Ectodermal cell (in vitro differentiated cells): ENCODE results near the gene SERPINB1.
A peak's percentile ranks its signal among the peaks of the same experiment; 100 is the strongest.

Experiments used
- H3K27ac ChIP-seq: 2 replicates; pipeline ENCODE4 v1.7.0; 2013; ENCODE audit warnings: mild to moderate bottlenecking, low read depth, low read length; ENCODE audit not compliant: insufficient read depth, poor library complexity, severe bottlenecking
- H3K27me3 ChIP-seq: 2 replicates; pipeline ENCODE4 v1.7.0; 2013; ENCODE audit warnings: mild to moderate bottlenecking, low read length; ENCODE audit not compliant: insufficient read depth, control insufficient read depth, poor library complexity, severe bottlenecking
- H3K36me3 ChIP-seq: one replicate; pipeline ENCODE4 v1.7.0; 2013; ENCODE audit warnings: low read length; ENCODE audit not compliant: control insufficient read depth, insufficient read depth
- H3K4me1 ChIP-seq: one replicate; pipeline ENCODE4 v1.7.0; 2013; ENCODE audit warnings: low read length; ENCODE audit not compliant: control insufficient read depth, insufficient read depth
- H3K4me3 ChIP-seq: 2 replicates; pipeline ENCODE4 v1.7.0; 2013; ENCODE audit warnings: low read depth, low read length, control low read depth; ENCODE audit not compliant: insufficient read depth
- H3K9me3 ChIP-seq: 2 replicates; pipeline ENCODE4 v1.7.0; 2013; ENCODE audit warnings: mild to moderate bottlenecking, low read length, moderate library complexity; ENCODE audit not compliant: control insufficient read depth
- WGBS, 2 experiments: methylation state at CpG; one replicate each; pipeline ENCODE4 v1.1.7; 2013; ENCODE audit warnings: missing lambda C conversion rate in 2 of 2; 5-methylcytosine and 5-hydroxymethylcytosine counted together

Gene SERPINB1

DNA sequence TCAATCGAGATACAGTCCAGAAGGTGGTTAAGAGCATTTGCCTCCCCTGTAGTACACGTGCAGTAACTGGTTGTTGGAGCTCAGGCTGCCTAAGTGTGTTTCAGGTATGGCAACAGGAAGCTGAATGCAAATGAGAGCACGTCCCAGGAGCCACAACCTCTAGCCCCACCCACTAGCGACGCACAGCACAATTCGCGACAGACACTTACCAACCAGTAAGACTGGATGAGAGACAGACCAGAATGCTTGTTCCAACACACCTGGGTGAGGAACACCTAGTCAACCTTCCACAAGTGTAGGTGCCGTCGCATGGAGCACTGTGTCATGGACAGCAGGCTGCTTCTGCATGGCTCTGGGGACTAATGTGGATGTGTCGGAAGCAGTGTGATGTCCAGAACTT is 7.2 kb upstream of the SERPINB1 start:
- Histone ChIP-seq H3K27ac (no peak overlapping the region), H3K9me3 (no peaks in the 10 kb centered on the region), H3K4me1 (peaks cover 7% of the 10 kb centered on the region), H3K36me3 (no peaks in the 10 kb centered on the region), H3K27me3 (no peaks in the 10 kb centered on the region), H3K4me3 (no peak overlapping the region)
- 68 to 69% methylated on average over 10 of the region's 10 CpGs for WGBS, 2 experiments

DNA sequence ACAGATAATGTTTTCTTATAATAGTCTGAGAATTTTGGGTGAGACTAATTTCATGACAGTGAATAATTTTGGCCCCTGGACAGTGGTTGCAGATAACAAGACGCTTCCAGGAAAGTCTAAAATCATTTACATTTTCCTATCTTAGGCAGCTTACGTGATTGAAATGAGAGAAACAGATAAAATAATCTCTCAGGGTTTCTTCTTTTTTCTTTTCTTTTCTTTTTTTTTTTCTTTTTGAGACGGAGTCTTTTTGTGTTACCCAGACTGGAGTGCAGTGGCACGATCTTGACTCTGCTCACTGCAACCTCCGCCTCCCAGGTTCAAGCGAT is 4.2 kb upstream of the SERPINB1 start:
- no peaks in the 10 kb centered on the region for H3K27me3 ChIP-seq
- no peak overlapping the region for H3K27ac ChIP-seq
- H3K4me1 ChIP-seq = peaks cover 3% of the 10 kb centered on the region
- H3K4me3 ChIP-seq = no peak overlapping the region
- no peaks in the 10 kb centered on the region for H3K36me3 ChIP-seq
- no peaks in the 10 kb centered on the region for H3K9me3 ChIP-seq
- WGBS, 2 experiments = 88% methylated on average over 6 of the region's 6 CpGs

DNA sequence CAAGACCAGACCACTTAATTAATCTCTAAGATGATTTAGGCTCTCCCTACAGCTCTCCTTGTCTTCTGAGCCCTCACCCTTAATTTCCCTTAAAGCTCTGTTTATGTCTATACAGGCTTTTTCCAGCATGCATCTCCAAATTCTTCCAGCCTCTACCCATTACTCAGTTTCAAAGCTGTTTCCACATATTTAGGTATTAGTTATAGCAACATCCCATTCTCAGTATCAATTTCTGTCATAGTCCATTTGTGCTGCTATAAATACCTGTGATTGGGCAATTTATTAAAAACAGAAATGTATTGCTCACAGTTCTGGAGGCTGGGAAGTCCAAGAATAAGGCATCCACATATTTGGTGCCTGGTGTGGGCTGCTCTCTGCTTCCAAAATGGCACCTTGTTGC is 2.3 kb upstream of the SERPINB1 start:
- Histone ChIP-seq H3K4me3 (no peak overlapping the region), H3K4me1 (peaks cover 18% of the 10 kb centered on the region), H3K27me3 (no peaks in the 10 kb centered on the region), H3K9me3 (no peaks in the 10 kb centered on the region), H3K27ac (no peak overlapping the region), H3K36me3 (no peaks in the 10 kb centered on the region)

DNA sequence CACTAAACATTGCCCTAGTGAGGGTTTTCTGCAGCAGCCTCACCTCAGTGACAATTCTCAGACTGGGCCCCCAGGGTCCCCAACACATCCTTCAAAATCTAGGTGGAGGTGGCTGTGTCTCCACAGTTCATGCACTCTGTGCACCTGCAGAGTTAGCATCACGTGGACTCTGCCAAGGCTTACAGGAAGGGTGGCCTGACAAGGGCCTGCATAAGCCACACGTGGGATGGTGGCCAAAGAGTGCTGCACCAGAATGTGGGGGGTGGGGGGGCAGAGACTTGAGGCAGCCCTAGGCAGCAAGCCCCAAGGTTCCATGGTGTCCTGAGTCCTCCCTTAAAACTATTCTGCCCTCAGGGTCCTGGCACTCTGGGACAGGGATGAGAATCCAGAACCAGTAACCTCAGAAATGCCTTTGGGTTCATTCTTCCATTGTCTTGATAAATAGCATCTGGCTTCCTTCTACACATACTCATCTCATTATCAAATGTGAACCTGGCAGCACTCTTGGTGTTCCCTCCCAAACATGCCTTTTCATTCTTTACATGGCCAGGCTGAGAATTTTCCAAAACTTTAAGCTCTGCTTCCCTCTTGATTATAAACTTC is 1.6 kb upstream of the SERPINB1 start:
- WGBS, 2 experiments = 88 to 90% methylated on average over 2 of the region's 2 CpGs
- Histone ChIP-seq H3K4me1 (peaks cover 18% of the 10 kb centered on the region), H3K36me3 (no peaks in the 10 kb centered on the region), H3K9me3 (no peaks in the 10 kb centered on the region), H3K27me3 (no peaks in the 10 kb centered on the region), H3K4me3 (no peak overlapping the region), H3K27ac (no peak overlapping the region)

DNA sequence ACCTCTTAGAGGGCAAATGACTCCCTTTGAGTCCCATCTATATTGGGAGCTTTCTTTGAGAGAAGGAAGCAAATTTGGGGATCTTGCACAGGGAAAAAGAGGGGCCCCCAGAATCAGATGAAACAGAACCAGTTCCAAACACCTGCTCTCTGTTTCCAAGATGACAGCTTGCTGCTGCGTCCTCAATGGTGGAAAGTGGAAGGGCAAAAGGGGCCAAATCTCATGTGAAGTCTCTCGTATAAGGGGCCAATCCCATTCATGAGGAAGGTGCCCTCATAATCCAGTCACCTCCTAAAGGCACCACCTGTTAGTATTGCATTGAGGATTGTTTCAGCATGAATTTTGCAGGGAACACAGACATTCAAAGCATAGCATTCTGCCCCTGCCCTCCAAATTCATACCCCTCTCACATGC is 483 bp upstream of the SERPINB1 start:
- Histone ChIP-seq H3K4me3 (peak overlapping the region; percentile 50), H3K27me3 (no peaks in the 10 kb centered on the region), H3K4me1 (peaks cover 18% of the 10 kb centered on the region), H3K27ac (no peak overlapping the region), H3K36me3 (no peaks in the 10 kb centered on the region), H3K9me3 (no peaks in the 10 kb centered on the region)
- 89 to 90% methylated on average over 2 of the region's 2 CpGs for WGBS, 2 experiments

DNA sequence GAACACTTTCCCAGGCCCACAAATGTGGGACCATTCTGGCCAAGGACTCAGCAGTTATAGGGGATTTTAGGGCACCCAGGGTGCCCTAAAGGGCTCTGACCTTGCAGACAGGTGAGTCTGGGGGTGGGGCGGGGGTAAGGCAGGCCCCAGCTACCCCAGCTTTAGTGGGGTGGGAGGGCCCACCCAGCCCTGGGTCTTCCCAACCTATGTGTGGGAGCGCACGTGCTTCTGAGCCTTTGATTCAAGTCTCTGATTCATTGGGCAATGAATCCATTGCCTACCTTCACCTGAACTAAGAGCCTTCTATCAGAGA is 958 bp downstream of the SERPINB1 start:
- Histone ChIP-seq H3K36me3 (no peaks in the 10 kb centered on the region), H3K27me3 (no peaks in the 10 kb centered on the region), H3K9me3 (no peaks in the 10 kb centered on the region), H3K27ac (no peak overlapping the region), H3K4me3 (peak overlapping the region; percentile 50), H3K4me1 (peaks cover 18% of the 10 kb centered on the region)
- 74 to 80% methylated on average over 3 of the region's 3 CpGs for WGBS, 2 experiments

DNA sequence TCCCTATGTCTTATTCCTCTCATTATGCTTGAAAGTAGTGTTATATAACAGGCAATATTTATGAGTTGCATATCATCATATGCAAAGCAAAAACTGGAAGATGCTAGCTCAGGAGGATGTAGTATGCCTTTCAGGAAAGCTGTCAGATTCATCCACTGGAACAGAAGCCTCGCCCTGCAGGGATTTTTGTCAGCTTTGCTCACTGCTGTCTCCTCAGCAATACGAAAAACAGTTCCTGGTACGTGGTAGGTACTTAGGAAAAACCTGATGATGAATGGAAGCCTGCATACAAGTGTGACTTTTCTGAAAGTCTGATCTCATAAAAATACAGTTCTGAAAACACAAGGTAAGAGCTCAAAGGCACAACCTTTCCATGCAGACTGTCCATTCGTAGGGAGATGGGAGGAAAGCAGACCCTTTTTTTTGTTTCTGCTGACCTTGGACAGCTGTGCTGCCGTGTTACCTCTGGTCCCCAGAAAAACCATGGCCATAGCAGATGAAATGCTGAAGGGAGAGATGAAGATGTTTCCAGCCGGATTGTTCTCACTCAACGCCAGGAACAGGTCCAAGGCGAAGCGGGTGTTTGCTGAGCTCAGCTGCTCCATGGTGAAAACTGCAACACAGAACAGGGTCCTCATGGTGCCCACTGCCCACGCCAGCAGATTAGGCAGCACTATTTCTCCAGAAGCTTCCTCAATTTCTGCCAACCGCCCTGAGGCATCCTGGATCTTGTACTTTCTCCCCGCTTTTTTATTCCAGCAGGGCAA is 1.5 kb downstream of the SERPINB1 start:
- Histone ChIP-seq H3K27ac (no peak overlapping the region), H3K4me1 (peaks cover 18% of the 10 kb centered on the region), H3K36me3 (no peaks in the 10 kb centered on the region), H3K27me3 (no peaks in the 10 kb centered on the region), H3K4me3 (no peak overlapping the region), H3K9me3 (no peaks in the 10 kb centered on the region)
- WGBS, 2 experiments = 88 to 90% methylated on average over 12 of the region's 12 CpGs

DNA sequence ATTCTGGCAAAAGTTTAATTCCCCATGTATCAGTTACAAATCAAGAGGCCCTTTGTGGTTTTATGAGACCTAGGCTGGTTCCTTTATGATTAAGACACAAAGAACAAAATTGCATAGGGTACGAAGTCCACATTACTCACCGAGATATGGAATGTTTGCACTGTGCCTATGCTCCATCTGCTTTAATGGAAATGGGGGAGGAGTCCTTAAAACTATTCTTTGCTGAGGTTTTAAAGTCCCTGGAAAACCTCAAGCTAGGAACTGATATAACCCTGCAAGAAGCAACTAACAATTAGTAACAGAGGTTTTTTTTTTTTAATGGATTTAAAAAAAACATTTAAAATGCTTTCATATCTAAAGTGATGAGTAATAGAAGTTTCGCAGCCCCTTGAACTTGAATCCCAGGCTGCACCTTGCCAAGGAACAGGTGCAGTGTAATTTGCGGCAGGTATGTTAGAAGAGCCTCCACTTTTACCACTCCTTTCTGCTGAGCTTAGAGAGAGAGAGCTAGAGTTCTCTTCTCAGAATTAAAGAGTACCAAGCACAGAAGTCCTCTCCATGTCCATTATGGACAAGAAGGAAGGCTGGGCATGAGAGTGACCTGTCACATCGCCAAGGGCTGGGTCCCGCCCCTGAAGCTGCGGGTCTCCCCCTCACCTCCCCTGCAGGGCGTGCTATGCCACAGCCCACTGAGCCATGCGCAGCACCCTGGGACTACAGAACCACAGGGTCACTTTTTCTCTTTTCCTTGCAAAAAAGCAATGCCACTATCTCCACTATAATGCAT is 2.3 kb downstream of the SERPINB1 start:
- Histone ChIP-seq H3K4me3 (no peak overlapping the region), H3K4me1 (peaks cover 18% of the 10 kb centered on the region), H3K36me3 (no peaks in the 10 kb centered on the region), H3K27me3 (no peaks in the 10 kb centered on the region), H3K9me3 (no peaks in the 10 kb centered on the region), H3K27ac (no peak overlapping the region)
- 78% methylated on average over 9 of the region's 9 CpGs for WGBS, 2 experiments

DNA sequence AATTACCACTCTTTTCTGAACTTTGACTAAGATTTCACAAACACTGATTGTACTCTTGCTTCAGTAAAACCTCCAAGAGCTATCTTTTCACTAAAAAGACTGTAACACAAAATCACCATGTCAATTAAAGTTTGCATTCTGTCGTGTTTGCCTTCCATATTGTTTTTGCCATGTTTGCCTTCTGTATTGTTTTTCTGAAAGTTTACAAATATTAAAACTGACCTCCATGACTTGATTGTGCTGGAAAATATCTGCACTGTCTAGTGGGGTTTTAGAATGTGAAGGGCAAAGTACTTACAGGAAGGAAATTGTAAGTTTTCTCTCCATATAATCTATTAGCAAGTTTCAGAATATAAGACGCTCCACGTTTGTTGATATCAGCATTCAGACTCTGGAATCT is 3.4 kb downstream of the SERPINB1 start:
- Histone ChIP-seq H3K27me3 (no peaks in the 10 kb centered on the region), H3K4me1 (peaks cover 18% of the 10 kb centered on the region), H3K36me3 (no peaks in the 10 kb centered on the region), H3K27ac (no peak overlapping the region), H3K9me3 (no peaks in the 10 kb centered on the region), H3K4me3 (no peak overlapping the region)
- 71 to 97% methylated on average over 1 to 3 of the region's 3 CpGs for WGBS, 2 experiments

DNA sequence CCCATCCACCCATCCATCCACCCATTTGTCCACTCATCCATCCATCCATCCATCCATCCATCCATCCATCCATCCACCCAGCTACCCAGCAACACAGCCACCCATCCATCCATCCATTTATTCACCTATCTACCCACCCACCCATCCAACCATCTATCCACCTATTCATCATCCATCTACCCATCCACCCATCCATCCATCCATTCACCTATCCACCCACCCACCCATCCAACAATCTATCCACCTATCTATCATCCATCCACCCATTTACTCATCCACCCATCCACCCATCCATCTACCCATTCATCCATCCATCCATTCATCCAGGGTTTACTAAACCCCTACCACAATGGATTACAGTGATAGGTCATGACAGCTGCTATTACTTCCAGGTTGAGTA is 7.4 kb downstream of the SERPINB1 start:
- H3K4me1 ChIP-seq = no peaks in the 10 kb centered on the region
- H3K9me3 ChIP-seq = no peaks in the 10 kb centered on the region
- H3K4me3 ChIP-seq = no peak overlapping the region
- no peaks in the 10 kb centered on the region for H3K36me3 ChIP-seq
- no peaks in the 10 kb centered on the region for H3K27me3 ChIP-seq
- H3K27ac ChIP-seq = no peak overlapping the region
